Upper lobe of right lung (tissue), 1 donor: ENCODE results near the gene AHCYL1. TPM values are rescaled to one million over a fixed set of nuclear protein-coding genes. Genes with fewer than 3 reads are reported as not detected.

Experiments
- ATAC-seq: fragments of 200-7000 bp; cut with Tn5 transposase; one replicate; pipeline ENCODE4 v1.9.1; 2020; ENCODE audit warnings: mild to moderate bottlenecking, moderate library complexity
- DNase-seq: peaks from one replicate; pipeline ENCODE4 v3.0.0-alpha.2; 2020
- H3K27ac ChIP-seq: fragments of 200-600 bp; one replicate; pipeline ENCODE4 v1.8.0; 2022
- H3K27me3 ChIP-seq: fragments of 200-600 bp; one replicate; pipeline ENCODE4 v1.8.0; 2022; ENCODE audit warnings: mild to moderate bottlenecking
- H3K36me3 ChIP-seq: fragments of 200-600 bp; one replicate; pipeline ENCODE4 v1.8.0; 2022
- H3K4me1 ChIP-seq: fragments of 200-600 bp; one replicate; pipeline ENCODE4 v1.8.0; 2022
- H3K4me3 ChIP-seq: fragments of 200-600 bp; one replicate; pipeline ENCODE4 v1.8.0; 2022; ENCODE audit warnings: mild to moderate bottlenecking
- H3K9me3 ChIP-seq: fragments of 200-600 bp; one replicate; pipeline ENCODE4 v1.8.0; 2022
- CTCF ChIP-seq: fragments of 200-600 bp; IDR thresholded peaks from one replicate; pipeline ENCODE4 v1.8.0; 2022; ENCODE audit warnings: antibody characterized with exemption
- intact Hi-C: fragments of 100-400 bp; cut with DNase I; formaldehyde crosslinking; loops from one replicate; pipeline ENCODE4 v1.11.0; 2022
- total RNA-seq: library from RNA; stranded (reverse); fragmentation: NEBNext Ultra II Directional; extraction: Animal tissue kit (Norgen Biotek cat#: 25700); gene quantifications from one replicate; pipeline ENCODE4 v1.2.1, GENCODE V29; 2021
- donor health status: DM: no; HTN: yes; CAD: no; lungs with severe emphysema.

AHCYL1 gene
- total RNA-seq, 1 donor from 2014 or later: 91.7 TPM

- no peak for TF ChIP-seq CTCF
- Histone ChIP-seq H3K4me3 (peak overlapping the region; percentile 26), H3K4me1 (peaks cover 22% of the 10 kb centered on the region), H3K9me3 (no peaks in the 10 kb centered on the region), H3K27me3 (peaks cover 72% of the 10 kb centered on the region), H3K27ac (no peak overlapping the region), H3K36me3 (no peaks in the 10 kb centered on the region)
- ATAC-seq: peak; percentile 34
- intact Hi-C loops: no loop called here
- no peak for DNase-seq
Measured at GRCh38 chr1:110069404-110070281, 85.1 kb downstream of the AHCYL1 start.

- H3K36me3 ChIP-seq: no peaks in the 10 kb centered on the region
- intact Hi-C loops: no loop called here
- H3K27me3 ChIP-seq: peaks cover 72% of the 10 kb centered on the region
- peak; percentile 11 for ATAC-seq
- no peaks in the 10 kb centered on the region for H3K9me3 ChIP-seq
- H3K4me1 ChIP-seq: peaks cover 22% of the 10 kb centered on the region
- peak overlapping the region; percentile 26 for H3K4me3 ChIP-seq
- no peak for TF ChIP-seq CTCF
- DNase-seq: no peak
- no peak overlapping the region for H3K27ac ChIP-seq
Measured at GRCh38 chr1:110070282-110070669, 85.7 kb downstream of the AHCYL1 start.

GRCh38 chr1:110070671-110071242 lies 86.2 kb downstream of the AHCYL1 start, which contains the start of gene ALX3:
Gene ALX3 (minus strand): TSS chr1:110070672. CDS start chr1:110070612, 60 bp downstream.
- H3K27me3 ChIP-seq: peaks cover 72% of the 10 kb centered on the region
- H3K9me3 ChIP-seq: no peaks in the 10 kb centered on the region
- H3K4me1 ChIP-seq: peaks cover 22% of the 10 kb centered on the region
- intact Hi-C loops: no loop called here
- ATAC-seq (no peak), DNase-seq (no peak)
- TF ChIP-seq CTCF: no peak
- H3K4me3 ChIP-seq: peak within 1 kb of the TSS; percentile 26
- no peak within 1 kb of the TSS for H3K27ac ChIP-seq
- H3K36me3 ChIP-seq: no peaks in the 10 kb centered on the region

Other genes with a start within 250 kb of the AHCYL1 start
- 29.7 TPM for gene GSTM3, start 243.7 kb upstream of the AHCYL1 start, total RNA-seq
- gene EPS8L3, start 220.8 kb upstream of the AHCYL1 start, total RNA-seq: not detected
- gene CSF1, start 73.9 kb upstream of the AHCYL1 start, total RNA-seq: 79.8 TPM
- 35.6 TPM for gene STRIP1, start 49.9 kb downstream of the AHCYL1 start, total RNA-seq
- not detected for gene ALX3, start 85.9 kb downstream of the AHCYL1 start, total RNA-seq
- gene UBL4B, start 127.7 kb downstream of the AHCYL1 start, total RNA-seq: not detected
- 0.06 TPM for gene SLC6A17, start 165.7 kb downstream of the AHCYL1 start, total RNA-seq
- gene KCNC4, start 225.5 kb downstream of the AHCYL1 start, total RNA-seq: 11.1 TPM